Gastroesophageal sphincter (tissue), 3 donors: ENCODE results near the gene EPO.

ENCODE experiments used
- POLR2A ChIP-seq, 2 donors: fragments of 450-650 bp; IDR thresholded peaks; one replicate each; pipeline ENCODE4 v1.6.1; 2017; ENCODE audit warnings: antibody characterized with exemption in 2 of 2, mild to moderate bottlenecking in 2 of 2, moderate library complexity in 1 of 2
- TF ChIP-seq, protein P1 (sequence below), 4 experiments: fragments of 200-600 bp in 2 of 4; fragments of 450-650 bp in 2 of 4; sonication (generic) in 1 of 4; IDR thresholded peaks; one replicate each; pipeline ENCODE4 v1.5.1; 2017 to 2019; ENCODE audit warnings: antibody characterized with exemption in 4 of 4, mild to moderate bottlenecking in 2 of 4, moderate library complexity in 2 of 4

DNA sequence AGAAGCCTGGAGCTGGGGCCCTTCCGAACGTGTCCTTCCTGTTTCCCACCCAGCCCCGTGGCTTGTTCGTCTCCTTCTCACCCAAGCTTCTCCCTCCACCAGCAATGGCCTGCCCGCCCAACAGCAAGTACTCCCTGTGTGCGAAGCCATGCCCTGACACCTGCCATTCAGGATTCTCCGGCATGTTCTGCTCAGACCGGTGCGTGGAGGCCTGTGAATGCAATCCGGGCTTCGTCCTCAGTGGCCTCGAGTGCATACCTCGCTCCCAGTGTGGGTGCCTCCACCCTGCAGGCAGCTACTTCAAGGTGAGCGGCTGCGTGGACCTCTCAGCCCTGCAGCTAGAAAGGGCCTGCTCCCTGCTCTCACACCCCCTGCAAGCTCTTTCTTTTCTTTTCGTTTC, 45.0 kb downstream of the EPO start:
- TF ChIP-seq, protein P1, sequence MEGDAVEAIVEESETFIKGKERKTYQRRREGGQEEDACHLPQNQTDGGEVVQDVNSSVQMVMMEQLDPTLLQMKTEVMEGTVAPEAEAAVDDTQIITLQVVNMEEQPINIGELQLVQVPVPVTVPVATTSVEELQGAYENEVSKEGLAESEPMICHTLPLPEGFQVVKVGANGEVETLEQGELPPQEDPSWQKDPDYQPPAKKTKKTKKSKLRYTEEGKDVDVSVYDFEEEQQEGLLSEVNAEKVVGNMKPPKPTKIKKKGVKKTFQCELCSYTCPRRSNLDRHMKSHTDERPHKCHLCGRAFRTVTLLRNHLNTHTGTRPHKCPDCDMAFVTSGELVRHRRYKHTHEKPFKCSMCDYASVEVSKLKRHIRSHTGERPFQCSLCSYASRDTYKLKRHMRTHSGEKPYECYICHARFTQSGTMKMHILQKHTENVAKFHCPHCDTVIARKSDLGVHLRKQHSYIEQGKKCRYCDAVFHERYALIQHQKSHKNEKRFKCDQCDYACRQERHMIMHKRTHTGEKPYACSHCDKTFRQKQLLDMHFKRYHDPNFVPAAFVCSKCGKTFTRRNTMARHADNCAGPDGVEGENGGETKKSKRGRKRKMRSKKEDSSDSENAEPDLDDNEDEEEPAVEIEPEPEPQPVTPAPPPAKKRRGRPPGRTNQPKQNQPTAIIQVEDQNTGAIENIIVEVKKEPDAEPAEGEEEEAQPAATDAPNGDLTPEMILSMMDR (IDR thresholded peaks at IDR 0.05), result no peak
- no peak for TF ChIP-seq POLR2A (IDR thresholded peaks at IDR 0.05)
